ENCODE data around the gene VAT1L. TPM values are rescaled to one million over a fixed set of nuclear protein-coding genes. Genes with fewer than 3 reads are reported as not detected.
A peak's percentile ranks its signal among the peaks of the same experiment; 100 is the strongest.

Gene VAT1L
- total RNA-seq, 1 donor from 2014 or later, result not detected

DNA sequence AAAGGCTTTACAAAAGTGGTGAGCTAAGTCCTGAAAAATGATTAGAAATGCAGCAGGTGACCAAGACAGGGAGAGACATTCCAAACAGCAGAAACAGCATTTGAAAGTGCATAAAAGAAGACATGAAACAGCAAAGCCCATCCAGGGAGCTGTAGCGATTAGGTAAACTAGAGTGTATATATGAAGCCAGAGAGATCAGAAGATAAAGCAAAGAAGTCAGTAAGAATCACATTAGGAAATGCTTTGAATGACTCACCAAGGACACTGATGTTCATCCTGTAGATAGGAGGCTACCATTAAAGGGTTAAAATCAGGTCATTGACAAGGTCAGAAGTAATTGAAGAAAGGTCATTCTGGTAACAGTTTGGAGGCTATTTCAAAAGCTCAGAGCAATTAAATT lies 27.6 kb upstream of the VAT1L start:
- Histone ChIP-seq H3K36me3 (ENCODE audit: control insufficient read depth, insufficient read depth, low read length) (no peaks in the 10 kb centered on the region), H3K4me3 (ENCODE audit: low read depth, low read length) (no peak overlapping the region), H3K27me3 (ENCODE audit: control insufficient read depth, insufficient read depth, low read length) (no peaks in the 10 kb centered on the region)
- TF ChIP-seq, protein P1, sequence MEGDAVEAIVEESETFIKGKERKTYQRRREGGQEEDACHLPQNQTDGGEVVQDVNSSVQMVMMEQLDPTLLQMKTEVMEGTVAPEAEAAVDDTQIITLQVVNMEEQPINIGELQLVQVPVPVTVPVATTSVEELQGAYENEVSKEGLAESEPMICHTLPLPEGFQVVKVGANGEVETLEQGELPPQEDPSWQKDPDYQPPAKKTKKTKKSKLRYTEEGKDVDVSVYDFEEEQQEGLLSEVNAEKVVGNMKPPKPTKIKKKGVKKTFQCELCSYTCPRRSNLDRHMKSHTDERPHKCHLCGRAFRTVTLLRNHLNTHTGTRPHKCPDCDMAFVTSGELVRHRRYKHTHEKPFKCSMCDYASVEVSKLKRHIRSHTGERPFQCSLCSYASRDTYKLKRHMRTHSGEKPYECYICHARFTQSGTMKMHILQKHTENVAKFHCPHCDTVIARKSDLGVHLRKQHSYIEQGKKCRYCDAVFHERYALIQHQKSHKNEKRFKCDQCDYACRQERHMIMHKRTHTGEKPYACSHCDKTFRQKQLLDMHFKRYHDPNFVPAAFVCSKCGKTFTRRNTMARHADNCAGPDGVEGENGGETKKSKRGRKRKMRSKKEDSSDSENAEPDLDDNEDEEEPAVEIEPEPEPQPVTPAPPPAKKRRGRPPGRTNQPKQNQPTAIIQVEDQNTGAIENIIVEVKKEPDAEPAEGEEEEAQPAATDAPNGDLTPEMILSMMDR (IDR thresholded peaks at IDR 0.05; ENCODE audit: insufficient read depth, low read length, severe bottlenecking), result no peak
- DNase-seq (ENCODE audit: low read depth), result no peak
- no peak for FAIRE-seq

DNA sequence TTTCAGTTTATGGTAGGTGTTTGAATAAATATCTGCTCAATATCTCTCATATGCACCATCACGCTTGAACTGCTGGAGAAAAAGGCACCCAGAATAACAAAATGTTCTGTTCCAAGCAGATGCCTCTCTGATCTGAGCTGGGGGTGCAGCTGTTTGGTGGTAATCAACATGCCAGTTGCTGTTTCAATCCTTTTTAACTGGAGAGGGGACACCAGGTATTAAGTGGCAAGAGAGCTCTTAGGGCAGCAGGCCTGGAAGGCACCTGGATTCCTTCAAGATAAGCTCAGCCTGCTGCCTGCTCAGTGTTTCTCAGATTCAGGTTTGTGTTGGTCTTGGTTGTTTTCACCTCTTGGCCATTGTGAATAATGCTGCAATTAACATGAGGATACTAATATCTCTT lies 27.2 kb upstream of the VAT1L start:
- TF ChIP-seq, protein P1 (IDR thresholded peaks at IDR 0.05; ENCODE audit: insufficient read depth, low read length, severe bottlenecking), result no peak
- Histone ChIP-seq H3K27me3 (ENCODE audit: control insufficient read depth, insufficient read depth, low read length) (no peaks in the 10 kb centered on the region), H3K4me3 (ENCODE audit: low read depth, low read length) (no peak overlapping the region), H3K36me3 (ENCODE audit: control insufficient read depth, insufficient read depth, low read length) (no peaks in the 10 kb centered on the region)
- FAIRE-seq, result no peak
- no peak for DNase-seq (ENCODE audit: low read depth)

DNA sequence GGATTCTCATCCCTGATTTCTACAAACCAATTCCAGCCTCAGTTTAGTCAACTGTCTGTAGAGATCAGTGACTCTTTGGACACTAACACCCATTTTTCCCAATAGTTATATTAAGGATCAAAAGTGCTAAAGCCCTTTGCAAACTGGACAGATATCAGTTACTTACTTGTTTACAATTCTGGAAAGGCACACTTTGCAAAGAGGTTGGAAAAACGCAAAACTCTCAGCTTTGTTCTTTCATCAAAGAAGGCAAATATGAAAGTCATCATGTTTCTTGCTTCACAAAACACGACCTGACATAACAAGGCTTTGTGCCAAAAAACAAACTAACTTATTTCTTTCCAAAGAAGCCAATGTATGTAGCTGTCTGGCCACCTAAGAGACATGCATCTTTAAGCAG lies 26.1 kb upstream of the VAT1L start:
- FAIRE-seq (no peak), DNase-seq (ENCODE audit: low read depth) (no peak)
- Histone ChIP-seq H3K36me3 (ENCODE audit: control insufficient read depth, insufficient read depth, low read length) (no peaks in the 10 kb centered on the region), H3K4me3 (ENCODE audit: low read depth, low read length) (no peak overlapping the region), H3K27me3 (ENCODE audit: control insufficient read depth, insufficient read depth, low read length) (no peaks in the 10 kb centered on the region)
- TF ChIP-seq, protein P1 (IDR thresholded peaks at IDR 0.05; ENCODE audit: insufficient read depth, low read length, severe bottlenecking), result no peak

DNA sequence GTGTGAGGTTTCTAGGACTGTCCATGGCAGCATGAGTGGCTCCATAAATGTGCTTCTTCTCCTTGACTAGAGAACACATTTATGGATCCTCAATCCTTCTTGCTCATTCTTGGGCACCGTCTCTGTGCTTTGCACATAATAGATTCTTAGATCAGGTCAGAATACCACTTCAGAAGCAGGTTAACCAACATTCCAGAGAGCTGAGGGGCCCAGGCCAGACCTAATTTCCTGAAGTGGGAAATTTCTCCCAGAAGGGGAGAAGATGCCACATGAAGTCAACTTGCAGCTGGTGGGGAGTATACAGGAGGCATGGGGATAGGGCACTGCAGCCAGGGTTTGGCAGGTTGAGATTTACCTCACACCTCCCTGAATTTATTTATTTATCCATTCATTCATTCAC lies 24.4 kb upstream of the VAT1L start:
- TF ChIP-seq, protein P1 (IDR thresholded peaks at IDR 0.05; ENCODE audit: insufficient read depth, low read length, severe bottlenecking), result no peak
- no peak for FAIRE-seq
- H3K4me3 ChIP-seq (ENCODE audit: low read depth, low read length), result no peak overlapping the region
- peak; percentile 20 for DNase-seq (ENCODE audit: low read depth)
- H3K36me3 ChIP-seq (ENCODE audit: control insufficient read depth, insufficient read depth, low read length), result no peaks in the 10 kb centered on the region
- H3K27me3 ChIP-seq (ENCODE audit: control insufficient read depth, insufficient read depth, low read length), result no peaks in the 10 kb centered on the region

DNA sequence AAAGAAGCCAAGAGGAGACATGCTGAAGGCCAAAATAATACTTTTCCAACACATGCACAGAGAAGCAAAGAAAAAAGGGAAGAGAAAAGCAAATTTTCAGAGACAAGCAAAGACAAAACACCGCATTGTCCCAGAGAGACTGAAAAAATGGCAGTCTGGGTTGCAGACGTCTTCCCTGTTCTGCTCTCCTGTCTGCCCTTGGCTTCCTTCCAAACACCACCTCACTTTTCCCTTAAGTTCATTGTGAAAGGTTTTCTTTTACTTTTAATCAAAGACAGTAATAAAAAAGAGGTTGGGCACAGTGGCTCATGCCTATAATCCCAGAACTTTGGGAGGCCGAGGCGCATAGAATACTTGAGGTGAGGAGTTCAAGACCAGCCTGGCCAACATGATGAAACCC lies 21.2 kb upstream of the VAT1L start:
- DNase-seq (ENCODE audit: low read depth) (no peak), FAIRE-seq (no peak)

DNA sequence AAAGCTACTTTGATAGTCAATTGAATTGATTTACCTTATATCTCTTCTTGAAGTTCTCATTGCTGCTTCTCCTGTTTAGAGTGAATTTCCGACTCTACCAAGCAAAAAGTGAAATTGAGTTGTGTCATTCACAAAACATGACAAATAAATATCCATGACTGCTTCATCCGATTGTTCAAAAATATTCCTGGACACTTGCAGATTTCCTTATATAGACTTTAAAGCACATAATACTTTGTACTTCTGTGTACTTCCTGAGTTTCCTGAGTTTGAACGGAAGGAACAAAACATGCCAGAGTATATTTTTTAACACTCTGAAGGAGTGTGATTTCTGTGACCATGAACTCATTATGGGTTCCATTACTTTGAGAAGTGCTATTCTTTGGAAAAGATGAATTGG lies 20.5 kb upstream of the VAT1L start:
- TF ChIP-seq, protein P1 (IDR thresholded peaks at IDR 0.05; ENCODE audit: insufficient read depth, low read length, severe bottlenecking), result no peak
- DNase-seq (ENCODE audit: low read depth) (no peak), FAIRE-seq (no peak)
- Histone ChIP-seq H3K27me3 (ENCODE audit: control insufficient read depth, insufficient read depth, low read length) (no peaks in the 10 kb centered on the region), H3K36me3 (ENCODE audit: control insufficient read depth, insufficient read depth, low read length) (no peaks in the 10 kb centered on the region), H3K4me3 (ENCODE audit: low read depth, low read length) (no peak overlapping the region)

More for the DNA sequence above, 21.2 kb upstream of the VAT1L start:
- Histone ChIP-seq H3K36me3 (ENCODE audit: control insufficient read depth, insufficient read depth, low read length) (no peaks in the 10 kb centered on the region), H3K4me3 (ENCODE audit: low read depth, low read length) (no peak overlapping the region), H3K27me3 (ENCODE audit: control insufficient read depth, insufficient read depth, low read length) (no peaks in the 10 kb centered on the region)
- TF ChIP-seq, protein P1 (IDR thresholded peaks at IDR 0.05; ENCODE audit: insufficient read depth, low read length, severe bottlenecking), result no peak
